H1 (cell line): ENCODE results near the gene WBP1L. TPM values are rescaled to one million over a fixed set of nuclear protein-coding genes. Genes with fewer than 3 reads are reported as not detected.

Source experiments
- CHD7 ChIP-seq: fragments of 300-600 bp; sonication (generic); IDR thresholded peaks from 2 replicates; pipeline ENCODE4 v1.7.1; 2012; ENCODE audit warnings: low read length, moderate library complexity, mild to moderate bottlenecking, inconsistent platforms; ENCODE audit not compliant: insufficient replicate concordance
- KDM1A ChIP-seq: fragments of 200-600, 300-600 bp; sonication (generic); IDR thresholded peaks from 2 replicates; pipeline ENCODE4 v1.7.1; 2016; ENCODE audit warnings: mild to moderate bottlenecking, low read length, borderline replicate concordance
- KDM4A ChIP-seq: IDR thresholded peaks from one replicate; pipeline ENCODE4 v1.7.1; 2012; ENCODE audit warnings: low read depth, mild to moderate bottlenecking, moderate library complexity, low read length, inconsistent platforms; ENCODE audit not compliant: severe bottlenecking
- PHF8 ChIP-seq: fragments of 200-600 bp; sonication (generic); conservative IDR thresholded peaks from 2 replicates; pipeline ENCODE4 v1.7.1; 2012; ENCODE audit warnings: low read depth, mild to moderate bottlenecking, inconsistent platforms, low read length, moderate library complexity
- SAP30 ChIP-seq: fragments of 300-600 bp; sonication (generic); IDR thresholded peaks from 2 replicates; pipeline ENCODE4 v1.7.1; 2012; ENCODE audit warnings: low read length, moderate library complexity, mild to moderate bottlenecking, inconsistent platforms; ENCODE audit not compliant: insufficient read depth, insufficient replicate concordance
- SIN3A ChIP-seq, 2 experiments: IDR thresholded peaks in 1 of 2; conservative IDR thresholded peaks in 1 of 2; 2 replicates each; pipeline ENCODE4 v1.6.1; 2011 to 2012; ENCODE audit warnings: low read length in 2 of 2, improper control_type of control experiment in 1 of 2, low read depth in 1 of 2, mild to moderate bottlenecking in 1 of 2
- SP4 ChIP-seq: IDR thresholded peaks from 2 replicates; pipeline ENCODE4 v1.6.1; 2012; ENCODE audit warnings: low read length, inconsistent platforms
- SRF ChIP-seq: IDR thresholded peaks from 2 replicates; pipeline ENCODE4 v1.6.1; 2011; ENCODE audit warnings: mild to moderate bottlenecking, low read depth, low read length, moderate library complexity
- polyA plus RNA-seq, 7 experiments: library from polyadenylated mRNA; depleted of rRNA in 3 of 7; stranded (reverse) in 5 of 7; unstranded in 2 of 7; fragments of >200 nt in 5 of 7; fragments of 200-250 nt in 2 of 7; gene quantifications; 1 replicate in 5 of 7; 2 replicates in 1 of 7; 4 replicates in 1 of 7; pipeline versions ENCODE4 v1.2.1 to v1.2.3, GENCODE V29; 2011 to 2013; ENCODE audit warnings: missing spikeins in 2 of 7, mixed read lengths in 2 of 7
- total RNA-seq: library from RNA; stranded (reverse); fragmentation: NEBNext Ultra II Directional; extraction: Animal tissue kit (Norgen Biotek cat#: 25700); gene quantifications from 2 replicates; pipeline ENCODE4 v1.2.1, GENCODE V29; 2021

The WBP1L gene
- total and polyA plus RNA-seq, 2 of the 8 experiments (the other 6 are each of a cell fraction or from before 2014, with no cell fraction given): 26.6 to 29.9 TPM

GRCh38 chr10:102713814-102714620 lies 29.7 kb upstream of the WBP1L start, which contains the start of gene ARL3 (continued):
- TF ChIP-seq SIN3A (conservative IDR thresholded peaks at IDR 0.05 in 1 of 2, IDR thresholded peaks at IDR 0.05 in 1 of 2; ENCODE audit: low read depth in 1 of 2, low read length in 2 of 2) (peak; percentile 69 to 87; a peak in 2 of 4 replicates), SP4 (no peak; the same call in 1 of the 2 replicates), SAP30 (no peak), KDM4A (peak; percentile 70), PHF8 (peak; percentile 37), CHD7 (no peak), KDM1A (peak; percentile 16; the same call in 1 of the 2 replicates), SRF (no peak)
